Measurements from ENCODE around the gene TOR4A. TPM values are rescaled to one million over a fixed set of nuclear protein-coding genes. Genes with fewer than 3 reads are reported as not detected.

Gene TOR4A
- total and polyA plus RNA-seq, 9 of the 15 experiments (the other 6 are each of a cell fraction or from before 2014, with no cell fraction given), result 3.9 to 49.2 (median 8.8) TPM

- peak; percentile 74 for TF ChIP-seq CCNT2 (IDR thresholded peaks at IDR 0.05; ENCODE audit: borderline replicate concordance, extremely low read depth, insufficient read length, low read depth, low read length)
- TF ChIP-seq GTF3C2 (IDR thresholded peaks at IDR 0.05; ENCODE audit: borderline replicate concordance, extremely low read depth, insufficient read length), result no peak
- peak; percentile 64; the same call in 1 of the 2 replicates for TF ChIP-seq EP400 (IDR thresholded peaks at IDR 0.05)
- TF ChIP-seq ZHX1 (conservative IDR thresholded peaks at IDR 0.05; ENCODE audit: low read length), result no peak
- no peak for TF ChIP-seq ZNF740 (CRISPR knock-in tag; IDR thresholded peaks at IDR 0.05)
- peak in 1 of 2 experiments; percentile 59; a peak in 1 of 4 replicates for TF ChIP-seq ZNF740 (tag; IDR thresholded peaks at IDR 0.05)
- peak in 1 of 3 experiments; percentile 28 for TF ChIP-seq YY1 (IDR thresholded peaks at IDR 0.05; ENCODE audit: borderline replicate concordance in 1 of 3, control insufficient read depth in 1 of 3, extremely low read depth in 1 of 3, insufficient read depth in 3 of 3, insufficient read length in 1 of 3, insufficient replicate concordance in 2 of 3, low read depth in 1 of 3, low read length in 2 of 3)
- peak; percentile 16 for TF ChIP-seq KDM5B (IDR thresholded peaks at IDR 0.05; ENCODE audit: insufficient replicate concordance, low read depth, low read length)
- peak; percentile 46; the same call in 1 of the 2 replicates for TF ChIP-seq ATF7 (IDR thresholded peaks at IDR 0.05)
These were observed 38.8 kb downstream of the TOR4A start (continued) for GRCh38 chr9:137316012-137316981.
